ENCODE results near the gene ABHD17B.

ABHD17B gene

GRCh38 chr9:71879644-71880174 is 31.3 kb downstream of the ABHD17B start:
- H3K27me3 ChIP-seq (ENCODE audit: control insufficient read depth, insufficient read depth, low read length, poor library complexity, severe bottlenecking): no peaks in the 10 kb centered on the region
- peaks cover 8% of the 10 kb centered on the region for H3K36me3 ChIP-seq (ENCODE audit: control insufficient read depth, insufficient read depth, low read length)
- H3K9me3 ChIP-seq (ENCODE audit: control insufficient read depth, low read length): peaks cover 7% of the 10 kb centered on the region
- H3K4me3 ChIP-seq (ENCODE audit: insufficient read depth, low read depth, low read length): no peak overlapping the region
- H3K27ac ChIP-seq (ENCODE audit: insufficient read depth, low read depth, low read length, poor library complexity, severe bottlenecking): no peak overlapping the region
- WGBS, 2 experiments: 92% methylated on average over 2 of the region's 2 CpGs; no CpG with 5 or more reads in 1 of the 2 experiments
- no peaks in the 10 kb centered on the region for H3K4me1 ChIP-seq (ENCODE audit: control insufficient read depth, insufficient read depth, low read length)

GRCh38 chr9:71878327-71879274 is 32.4 kb downstream of the ABHD17B start:
- Histone ChIP-seq H3K27me3 (ENCODE audit: control insufficient read depth, insufficient read depth, low read length, poor library complexity, severe bottlenecking) (no peaks in the 10 kb centered on the region), H3K27ac (ENCODE audit: insufficient read depth, low read depth, low read length, poor library complexity, severe bottlenecking) (no peak overlapping the region), H3K36me3 (ENCODE audit: control insufficient read depth, insufficient read depth, low read length) (peaks cover 11% of the 10 kb centered on the region), H3K9me3 (ENCODE audit: control insufficient read depth, low read length) (no peaks in the 10 kb centered on the region), H3K4me1 (ENCODE audit: control insufficient read depth, insufficient read depth, low read length) (no peaks in the 10 kb centered on the region), H3K4me3 (ENCODE audit: insufficient read depth, low read depth, low read length) (no peak overlapping the region)
- WGBS, 2 experiments: 93 to 98% methylated on average over 4 of the region's 4 CpGs

- no peak overlapping the region for H3K27ac ChIP-seq (ENCODE audit: insufficient read depth, low read depth, low read length, poor library complexity, severe bottlenecking)
- H3K4me1 ChIP-seq (ENCODE audit: control insufficient read depth, insufficient read depth, low read length): no peaks in the 10 kb centered on the region
- peaks cover 3% of the 10 kb centered on the region for H3K36me3 ChIP-seq (ENCODE audit: control insufficient read depth, insufficient read depth, low read length)
- H3K27me3 ChIP-seq (ENCODE audit: control insufficient read depth, insufficient read depth, low read length, poor library complexity, severe bottlenecking): no peaks in the 10 kb centered on the region
- H3K9me3 ChIP-seq (ENCODE audit: control insufficient read depth, low read length): no peaks in the 10 kb centered on the region
- H3K4me3 ChIP-seq (ENCODE audit: insufficient read depth, low read depth, low read length): no peak overlapping the region
Observed at GRCh38 chr9:71876829-71877228, 34.2 kb downstream of the ABHD17B start.

GRCh38 chr9:71876106-71876505 is 34.9 kb downstream of the ABHD17B start:
- Histone ChIP-seq H3K36me3 (ENCODE audit: control insufficient read depth, insufficient read depth, low read length) (peaks cover 3% of the 10 kb centered on the region), H3K4me3 (ENCODE audit: insufficient read depth, low read depth, low read length) (no peak overlapping the region), H3K4me1 (ENCODE audit: control insufficient read depth, insufficient read depth, low read length) (no peaks in the 10 kb centered on the region), H3K27me3 (ENCODE audit: control insufficient read depth, insufficient read depth, low read length, poor library complexity, severe bottlenecking) (no peaks in the 10 kb centered on the region), H3K27ac (ENCODE audit: insufficient read depth, low read depth, low read length, poor library complexity, severe bottlenecking) (no peak overlapping the region), H3K9me3 (ENCODE audit: control insufficient read depth, low read length) (no peaks in the 10 kb centered on the region)
- WGBS, 2 experiments: 100% methylated on average over 1 to 2 of the region's 2 CpGs

GRCh38 chr9:71875345-71875744 is 35.6 kb downstream of the ABHD17B start:
- no peaks in the 10 kb centered on the region for H3K4me1 ChIP-seq (ENCODE audit: control insufficient read depth, insufficient read depth, low read length)
- H3K27me3 ChIP-seq (ENCODE audit: control insufficient read depth, insufficient read depth, low read length, poor library complexity, severe bottlenecking): no peaks in the 10 kb centered on the region
- WGBS, 2 experiments: 95 to 96% methylated on average over 6 of the region's 6 CpGs
- no peak overlapping the region for H3K27ac ChIP-seq (ENCODE audit: insufficient read depth, low read depth, low read length, poor library complexity, severe bottlenecking)
- H3K9me3 ChIP-seq (ENCODE audit: control insufficient read depth, low read length): no peaks in the 10 kb centered on the region
- no peak overlapping the region for H3K4me3 ChIP-seq (ENCODE audit: insufficient read depth, low read depth, low read length)
- H3K36me3 ChIP-seq (ENCODE audit: control insufficient read depth, insufficient read depth, low read length): peaks cover 3% of the 10 kb centered on the region

- Histone ChIP-seq H3K4me1 (ENCODE audit: control insufficient read depth, insufficient read depth, low read length) (no peaks in the 10 kb centered on the region), H3K27ac (ENCODE audit: insufficient read depth, low read depth, low read length, poor library complexity, severe bottlenecking) (no peak overlapping the region), H3K9me3 (ENCODE audit: control insufficient read depth, low read length) (peaks cover 3% of the 10 kb centered on the region), H3K36me3 (ENCODE audit: control insufficient read depth, insufficient read depth, low read length) (peaks cover 6% of the 10 kb centered on the region), H3K27me3 (ENCODE audit: control insufficient read depth, insufficient read depth, low read length, poor library complexity, severe bottlenecking) (no peaks in the 10 kb centered on the region), H3K4me3 (ENCODE audit: insufficient read depth, low read depth, low read length) (no peak overlapping the region)
- 91 to 100% methylated on average over 1 of the region's 1 CpG for WGBS, 2 experiments
Observed at GRCh38 chr9:71863631-71864030, 47.4 kb downstream of the ABHD17B start.

- Histone ChIP-seq H3K27me3 (ENCODE audit: control insufficient read depth, insufficient read depth, low read length, poor library complexity, severe bottlenecking) (no peaks in the 10 kb centered on the region), H3K9me3 (ENCODE audit: control insufficient read depth, low read length) (peaks cover 3% of the 10 kb centered on the region), H3K36me3 (ENCODE audit: control insufficient read depth, insufficient read depth, low read length) (peaks cover 2% of the 10 kb centered on the region), H3K4me1 (ENCODE audit: control insufficient read depth, insufficient read depth, low read length) (no peaks in the 10 kb centered on the region), H3K27ac (ENCODE audit: insufficient read depth, low read depth, low read length, poor library complexity, severe bottlenecking) (no peak overlapping the region), H3K4me3 (ENCODE audit: insufficient read depth, low read depth, low read length) (no peak overlapping the region)
- WGBS, 2 experiments: 98 to 100% methylated on average over 2 to 3 of the region's 3 CpGs
Observed at GRCh38 chr9:71861618-71862017, 49.4 kb downstream of the ABHD17B start.

- Histone ChIP-seq H3K9me3 (ENCODE audit: control insufficient read depth, low read length) (peaks cover 3% of the 10 kb centered on the region), H3K27me3 (ENCODE audit: control insufficient read depth, insufficient read depth, low read length, poor library complexity, severe bottlenecking) (no peaks in the 10 kb centered on the region), H3K4me3 (ENCODE audit: insufficient read depth, low read depth, low read length) (no peak overlapping the region), H3K36me3 (ENCODE audit: control insufficient read depth, insufficient read depth, low read length) (no peaks in the 10 kb centered on the region), H3K27ac (ENCODE audit: insufficient read depth, low read depth, low read length, poor library complexity, severe bottlenecking) (no peak overlapping the region), H3K4me1 (ENCODE audit: control insufficient read depth, insufficient read depth, low read length) (no peaks in the 10 kb centered on the region)
- WGBS, 2 experiments: 94 to 98% methylated on average over 2 to 3 of the region's 3 CpGs
Observed at GRCh38 chr9:71859939-71860338, 51.1 kb downstream of the ABHD17B start.

GRCh38 chr9:71858812-71859211 is 52.2 kb downstream of the ABHD17B start:
- Histone ChIP-seq H3K27ac (ENCODE audit: insufficient read depth, low read depth, low read length, poor library complexity, severe bottlenecking) (no peak overlapping the region), H3K4me3 (ENCODE audit: insufficient read depth, low read depth, low read length) (no peak overlapping the region), H3K9me3 (ENCODE audit: control insufficient read depth, low read length) (peaks cover 3% of the 10 kb centered on the region)

GRCh38 chr9:71858102-71858798 is 52.7 kb downstream of the ABHD17B start:
- Histone ChIP-seq H3K36me3 (ENCODE audit: control insufficient read depth, insufficient read depth, low read length) (no peaks in the 10 kb centered on the region), H3K4me1 (ENCODE audit: control insufficient read depth, insufficient read depth, low read length) (no peaks in the 10 kb centered on the region), H3K4me3 (ENCODE audit: insufficient read depth, low read depth, low read length) (no peak overlapping the region), H3K27ac (ENCODE audit: insufficient read depth, low read depth, low read length, poor library complexity, severe bottlenecking) (no peak overlapping the region), H3K9me3 (ENCODE audit: control insufficient read depth, low read length) (peaks cover 3% of the 10 kb centered on the region), H3K27me3 (ENCODE audit: control insufficient read depth, insufficient read depth, low read length, poor library complexity, severe bottlenecking) (no peaks in the 10 kb centered on the region)
- WGBS, 2 experiments: 88 to 92% methylated on average over 1 to 2 of the region's 2 CpGs

More at GRCh38 chr9:71858812-71859211, 52.2 kb downstream of the ABHD17B start:
- H3K36me3 ChIP-seq (ENCODE audit: control insufficient read depth, insufficient read depth, low read length): no peaks in the 10 kb centered on the region
- no peaks in the 10 kb centered on the region for H3K27me3 ChIP-seq (ENCODE audit: control insufficient read depth, insufficient read depth, low read length, poor library complexity, severe bottlenecking)
- H3K4me1 ChIP-seq (ENCODE audit: control insufficient read depth, insufficient read depth, low read length): no peaks in the 10 kb centered on the region
